ENCODE measurements around the gene CROCC2. TPM values are rescaled to one million over a fixed set of nuclear protein-coding genes. Genes with fewer than 3 reads are reported as not detected.

CROCC2 gene
- total RNA-seq, 1 donor from 2014 or later: not detected

- no peak for DNase-seq (ENCODE audit: low read depth)
- TF ChIP-seq CTCF (conservative IDR thresholded peaks at IDR 0.05; ENCODE audit: low read depth, low read length): no peak
- H3K4me3 ChIP-seq (ENCODE audit: low read depth, low read length): no peak overlapping the region
These were observed 55.1 kb downstream of the CROCC2 start for GRCh38 chr2:240960971-240961876.

GRCh38 chr2:240961910-240962299, 55.8 kb downstream of the CROCC2 start:
- TF ChIP-seq CTCF (conservative IDR thresholded peaks at IDR 0.05; ENCODE audit: low read depth, low read length): no peak
- DNase-seq (ENCODE audit: low read depth): no peak
- no peak overlapping the region for H3K4me3 ChIP-seq (ENCODE audit: low read depth, low read length)

GRCh38 chr2:240962300-240963064, 56.3 kb downstream of the CROCC2 start:
- DNase-seq (ENCODE audit: low read depth): no peak
- no peak overlapping the region for H3K4me3 ChIP-seq (ENCODE audit: low read depth, low read length)
- TF ChIP-seq CTCF (conservative IDR thresholded peaks at IDR 0.05; ENCODE audit: low read depth, low read length): no peak

- H3K4me3 ChIP-seq (ENCODE audit: low read depth, low read length): no peak overlapping the region
- DNase-seq (ENCODE audit: low read depth): no peak
- no peak for TF ChIP-seq CTCF (conservative IDR thresholded peaks at IDR 0.05; ENCODE audit: low read depth, low read length)
These were observed 57.1 kb downstream of the CROCC2 start for GRCh38 chr2:240963065-240963867.

- no peak for DNase-seq (ENCODE audit: low read depth)
- TF ChIP-seq CTCF (conservative IDR thresholded peaks at IDR 0.05; ENCODE audit: low read depth, low read length): no peak
- no peak overlapping the region for H3K4me3 ChIP-seq (ENCODE audit: low read depth, low read length)
These were observed 58.0 kb downstream of the CROCC2 start for GRCh38 chr2:240963868-240964703.
